Measurements from ENCODE around the gene AMD1.

- TF ChIP-seq CTCF (IDR thresholded peaks at IDR 0.05) (no peak), POLR2A (IDR thresholded peaks at IDR 0.05) (no peak)
Observed at GRCh38 chr6:110939429-110940200, 65.0 kb downstream of the AMD1 start.

All from testis (tissue), 2 donors.